K562 (cell line): Measurements from ENCODE around the gene NFATC1. TPM values are rescaled to one million over a fixed set of nuclear protein-coding genes. Genes with fewer than 3 reads are reported as not detected.

ENCODE experiments used
- ATAC-seq: fragments of 200-7000 bp; cut with Tn5 transposase; 3 replicates; pipeline ENCODE4 v1.9.1; 2020; ENCODE audit warnings: moderate library complexity
- BruUV-seq: library from RNA; stranded (reverse); fragments of 400-500 nt; replicated peaks from 2 replicates; lab custom pipeline; 2021; lab: Mats Ljungman, UMichigan
- CTCF ChIA-PET: fragments of 300-600 bp; formaldehyde crosslinking; extraction: SDS; loops from one replicate; lab custom pipeline; 2021; ENCODE audit warnings: low intra/inter-chr PET ratio; lab: Yijun Ruan, JAX
- POLR2A ChIA-PET: fragments of 300-600, 350-650 bp; sonication (Branson Sonifier 250); formaldehyde crosslinking; extraction: SDS; loops from one replicate; lab custom pipeline; 2021; ENCODE audit warnings: antibody characterized with exemption, inconsistent platforms; lab: Yijun Ruan, JAX
- DNase-seq, 4 experiments: peaks; one replicate each; pipeline versions ENCODE4 v3.0.0 to v3.0.0-alpha.2; 2011 to 2018; ENCODE audit warnings: low spot score in 3 of 4, mixed read lengths in 3 of 4; ENCODE audit errors: extremely low read depth in 1 of 4
- FAIRE-seq: peaks from 2 replicates; lab custom pipeline; 2011; peaks lifted over from hg19 to GRCh38; lab: Jason Lieb, UNC
- H2AFZ ChIP-seq: 2 replicates; pipeline ENCODE4 v1.6.0; 2011; ENCODE audit warnings: low read depth, low read length, control low read depth, inconsistent platforms
- H3K27ac ChIP-seq: fragments of 200-600 bp; 3 replicates; pipeline ENCODE4 v1.8.0; 2011; ENCODE audit warnings: low read depth, mild to moderate bottlenecking, control low read depth, inconsistent platforms, low read length, moderate library complexity, mixed read lengths; ENCODE audit errors: extremely low read depth
- H3K27me3 ChIP-seq, 2 experiments: fragments of 300-600 bp in 1 of 2; 2 replicates in 1 of 2; 3 replicates in 1 of 2; pipeline versions ENCODE4 v1.6.0 to v1.8.0; 2011; ENCODE audit warnings: inconsistent platforms in 2 of 2, low read length in 2 of 2, mild to moderate bottlenecking in 1 of 2, mixed read lengths in 1 of 2, moderate library complexity in 1 of 2; ENCODE audit not compliant: control insufficient read depth in 2 of 2, insufficient read depth in 2 of 2
- H3K36me3 ChIP-seq: fragments of 300-600 bp; 3 replicates; pipeline ENCODE4 v1.8.0; 2011; ENCODE audit warnings: mild to moderate bottlenecking, low read length, inconsistent platforms; ENCODE audit not compliant: control insufficient read depth, insufficient read depth
- H3K4me1 ChIP-seq, 2 experiments: fragments of 200-600 bp in 1 of 2; replicated peaks in 1 of 2; 2 replicates in 1 of 2; 3 replicates in 1 of 2; pipeline versions ENCODE4 v1.5.1 to v1.8.0; 2011; ENCODE audit warnings: inconsistent platforms in 2 of 2, low read length in 2 of 2, mild to moderate bottlenecking in 1 of 2, mixed read lengths in 1 of 2, moderate library complexity in 1 of 2; ENCODE audit not compliant: control insufficient read depth in 2 of 2, insufficient read depth in 2 of 2
- H3K4me2 ChIP-seq: 2 replicates; pipeline ENCODE4 v1.6.1; 2011; ENCODE audit warnings: low read length, control low read depth, inconsistent platforms, mixed read lengths; ENCODE audit not compliant: insufficient read depth
- H3K4me3 ChIP-seq: fragments of 200-600 bp; sonication (generic), shearing (Covaris generic); 2 replicates; pipeline ENCODE4 v1.5.1; 2016; ENCODE audit warnings: control low read depth, inconsistent platforms
- H3K79me2 ChIP-seq: fragments of 200-600 bp; 3 replicates; pipeline ENCODE4 v1.8.0; 2011; ENCODE audit warnings: low read length, inconsistent platforms; ENCODE audit not compliant: control insufficient read depth, insufficient read depth
- H3K9ac ChIP-seq, 2 experiments: 2 replicates each; pipeline versions ENCODE4 v1.6.0 to v1.6.1; 2011; ENCODE audit warnings: low read depth in 2 of 2, low read length in 2 of 2, control low read depth in 1 of 2, inconsistent platforms in 1 of 2, mild to moderate bottlenecking in 1 of 2, mixed read lengths in 1 of 2; ENCODE audit not compliant: insufficient read depth in 1 of 2
- H3K9me1 ChIP-seq: one replicate; pipeline ENCODE4 v1.6.0; 2011; ENCODE audit warnings: inconsistent platforms, mild to moderate bottlenecking, low read length, moderate library complexity; ENCODE audit not compliant: control insufficient read depth, insufficient read depth
- H3K9me3 ChIP-seq: replicated peaks from 2 replicates; pipeline ENCODE4 v1.5.1; 2011; ENCODE audit warnings: low read depth, low read length, inconsistent platforms; ENCODE audit not compliant: control insufficient read depth, insufficient read depth
- H4K20me1 ChIP-seq: replicated peaks from 2 replicates; pipeline ENCODE4 v1.6.1; 2011; ENCODE audit warnings: low read length, inconsistent platforms, mixed read lengths; ENCODE audit not compliant: control insufficient read depth, insufficient read depth
- KDM2B ChIP-seq: fragments of 250-450 bp; sonication (Bioruptor Pico); IDR thresholded peaks from 2 replicates; pipeline ENCODE4 v1.8.0; 2021; ENCODE audit warnings: mild to moderate bottlenecking, moderate library complexity
- SP2 ChIP-seq: IDR thresholded peaks from 2 replicates; pipeline ENCODE4 v1.6.1; 2011; ENCODE audit warnings: mild to moderate bottlenecking, low read depth, low read length, moderate library complexity; ENCODE audit not compliant: poor library complexity, severe bottlenecking; ENCODE audit errors: extremely low read depth
- ZNF551 ChIP-seq: fragments of 250-450 bp; sonication (Bioruptor Pico); IDR thresholded peaks from 2 replicates; pipeline ENCODE4 v1.5.0; 2021; ENCODE audit warnings: mild to moderate bottlenecking, moderate library complexity
- ZNF740 ChIP-seq, 3 experiments: fragments of 200-800 bp in 1 of 3; sonication (Bioruptor generic) in 1 of 3; sonication (generic) in 1 of 3; formaldehyde crosslinking in 1 of 3; IDR thresholded peaks; 2 replicates each; pipeline versions ENCODE4 v1.6.1 to v1.8.0; 2016 to 2022; ENCODE audit warnings: mild to moderate bottlenecking in 2 of 3, missing compliant biosample characterization in 2 of 3, missing genetic modification characterization in 2 of 3, missing genetic modification reagents in 1 of 3
- WGBS: fragments of 100-300 bp; shearing (Covaris generic); methylation state at CpG from one replicate; pipeline ENCODE4 v1.1.6; 2016; ENCODE audit warnings: low coverage, mixed read lengths; ENCODE audit not compliant: insufficient coverage; ENCODE audit errors: missing lambda C conversion rate; 5-methylcytosine and 5-hydroxymethylcytosine counted together
- in situ Hi-C: fragments of 300-500 bp; cut with MboI; formaldehyde crosslinking; loops from 4 replicates; pipeline ENCODE4 v1.15.0; 2018; ENCODE audit warnings: inconsistent platforms, mixed read lengths
- intact Hi-C: fragments of 100-400 bp; cut with micrococcal nuclease; formaldehyde crosslinking; loops from 2 replicates; pipeline ENCODE4 v1.14.2; 2022
- polyA plus RNA-seq, 8 experiments: library from polyadenylated mRNA; depleted of rRNA in 4 of 8; stranded (reverse) in 5 of 8; unstranded in 3 of 8; fragments of >200 nt; fragmentation: Nextera tagmentation in 2 of 8; fragmentation: Illumina TruSeq in 1 of 8; extraction: Ambion mirVana in 2 of 8; extraction: Trizol in 1 of 8; gene quantifications; 2 replicates each; pipeline versions ENCODE4 v1.2.1 to v1.2.3, GENCODE V29; 2011 to 2014; ENCODE audit warnings: inconsistent platforms in 1 of 8, missing spikeins in 1 of 8
- total RNA-seq, 7 experiments: library from RNA; depleted of rRNA in 6 of 7; stranded (reverse); fragments of >200 nt in 6 of 7; fragmentation: Illumina TruSeq in 2 of 7; extraction: Trizol in 2 of 7; gene quantifications; 2 replicates each; pipeline versions ENCODE4 v1.2.1 to v1.2.3, GENCODE V29; 2011 to 2021; ENCODE audit warnings: low replicate concordance in 1 of 7

The NFATC1 gene
- total and polyA plus RNA-seq, 9 of the 15 experiments (the other 6 are each of a cell fraction or from before 2014, with no cell fraction given): 1.1 to 16.4 (median 2.5) TPM

- no peak overlapping the region for H3K27ac ChIP-seq
- TF ChIP-seq ZNF551 (CRISPR knock-in tag) (no peak), KDM2B (CRISPR knock-in tag) (no peak), ZNF740 (CRISPR knock-in tag; IDR thresholded peaks at IDR 0.05) (no peak), ZNF740 (tag; IDR thresholded peaks at IDR 0.05) (no peak), SP2 (no peak)
- H3K79me2 ChIP-seq: no peaks in the 10 kb centered on the region
- no peaks in the 10 kb centered on the region for H3K27me3 ChIP-seq
- no peaks in the 10 kb centered on the region for H3K9me1 ChIP-seq
- intact Hi-C loops: no loop called here
- no peak for DNase-seq
- ChIA-PET CTCF (no interaction called here), POLR2A (interaction anchor here (0.5 kb wide), 1 partner anchor 825 kb away, joined by 3 read pairs; no protein-coding TSS in a partner anchor)
- WGBS: no CpG with 5 or more reads among the region's 12 CpGs
- no peak overlapping the region for H3K9ac ChIP-seq
- H3K4me3 ChIP-seq: no peak overlapping the region
- no TSS peak for BruUV-seq
- peaks cover 0 to 27% of the 10 kb centered on the region in 2 experiments; a peak in 2 of 5 replicates for H3K4me1 ChIP-seq
- no peaks in the 10 kb centered on the region; the same call in 1 of the 2 replicates for H4K20me1 ChIP-seq
- ATAC-seq: no peak
- FAIRE-seq: no peak
- H3K9me3 ChIP-seq: no peaks in the 10 kb centered on the region
- H3K4me2 ChIP-seq: no peak overlapping the region
- H2AFZ ChIP-seq: no peak overlapping the region
- H3K36me3 ChIP-seq: peaks cover 5% of the 10 kb centered on the region; the same call in 1 of the 3 replicates
- in situ Hi-C loops: no loop called here
Observed at GRCh38 chr18:79422783-79423165, 27.0 kb downstream of the NFATC1 start.
